NCI-H187 (cell line): ENCODE data around the gene KRT35.
A peak's percentile ranks its signal among the peaks of the same experiment; 100 is the strongest.

Experiments used
- DNase-seq, 2 experiments: peaks; one replicate each; lab custom pipeline; 2025; lab: John Stamatoyannopoulos, UW

Gene KRT35

DNA sequence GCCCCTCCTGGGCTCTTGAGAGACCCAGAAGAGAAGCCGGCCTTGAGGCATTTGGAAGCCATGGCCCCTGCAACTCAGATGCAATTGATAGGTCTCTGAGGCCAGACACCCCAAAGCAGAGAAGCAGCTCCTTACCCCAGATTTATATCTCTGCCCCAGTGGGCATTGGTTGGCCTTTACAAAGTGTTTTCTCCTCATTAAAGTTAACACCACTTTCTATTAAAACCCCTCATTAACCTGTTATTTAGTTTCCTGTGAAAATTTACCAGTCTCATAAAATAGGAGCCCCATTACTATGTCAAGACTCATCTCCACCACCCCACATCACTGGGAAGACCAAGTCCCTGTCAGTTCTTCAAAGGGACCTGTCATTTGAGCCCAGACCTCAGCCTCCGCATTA, at the start of gene KRT35:
Gene KRT35 (minus strand): TSS at position 116 of the 400 bp plus-strand sequence. CDS start 54 bp downstream, at position 62.
- DNase-seq = no peak

DNA sequence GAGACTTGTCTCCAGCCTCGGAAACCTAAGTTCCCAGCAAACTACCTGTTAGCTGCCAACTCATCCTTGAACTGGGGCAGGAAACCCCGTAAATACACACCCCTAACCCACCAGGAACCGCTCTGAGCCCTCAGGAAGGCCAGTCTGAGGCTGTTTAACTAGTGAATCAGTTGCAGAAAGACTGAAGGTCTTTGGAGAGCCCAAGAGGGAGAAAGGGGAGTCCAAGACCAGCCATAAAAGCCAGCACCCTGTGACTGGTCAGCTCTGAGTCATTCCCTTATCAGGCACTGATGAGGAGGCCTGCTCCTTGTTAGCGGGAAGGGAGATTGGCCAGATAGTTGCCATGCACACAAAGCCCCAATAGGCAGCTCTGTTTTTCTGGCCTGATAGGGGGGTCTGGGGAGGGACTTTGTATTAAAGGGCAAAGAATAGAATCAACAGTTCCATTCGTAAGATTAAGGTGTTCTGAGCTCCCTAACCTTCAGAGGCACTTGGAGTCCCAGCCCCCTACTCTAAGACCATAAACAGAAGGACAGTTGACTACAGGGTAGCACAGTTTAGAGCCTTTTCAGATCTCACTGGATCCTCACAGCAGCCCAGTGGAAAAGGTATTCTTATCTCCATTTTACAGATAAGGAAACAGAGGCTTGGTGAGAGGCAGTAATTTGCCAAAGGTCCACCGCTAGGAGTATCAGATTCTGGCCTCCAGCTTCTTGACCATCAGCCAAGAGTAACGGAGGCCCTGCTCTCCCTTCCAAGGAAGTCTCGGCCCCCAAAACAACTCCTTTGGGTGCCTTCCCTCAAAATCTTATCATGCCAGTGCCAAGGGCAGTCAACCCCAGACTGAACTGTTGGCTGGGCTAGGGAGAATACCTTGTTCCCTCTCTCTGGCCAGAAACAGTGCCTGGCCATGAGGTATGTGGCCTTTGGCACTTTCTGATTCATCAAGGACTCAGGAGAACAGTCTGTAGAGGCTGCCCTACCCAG, 49.4 kb upstream of the KRT35 start:
- no peak for DNase-seq

DNA sequence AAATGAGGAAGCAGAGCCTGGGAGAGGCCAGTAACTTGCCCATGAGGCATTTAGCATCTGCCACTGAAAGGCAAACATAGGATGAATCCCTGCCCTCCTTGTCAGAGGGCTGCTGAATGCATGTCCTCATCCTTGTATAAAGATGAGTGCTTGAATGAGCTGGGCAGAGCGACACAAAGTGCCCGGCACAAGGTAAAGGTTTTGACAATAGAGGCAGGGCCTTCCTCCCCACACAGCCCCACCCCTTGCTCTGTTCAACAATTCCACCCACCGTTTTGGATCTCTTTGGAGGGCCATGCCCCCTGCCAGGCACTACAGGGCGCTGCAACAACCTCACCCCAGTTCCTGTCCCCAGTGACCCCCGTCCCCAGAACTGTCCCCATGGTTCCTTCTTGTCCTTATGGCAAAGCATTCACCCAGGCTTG, 48.6 kb upstream of the KRT35 start:
- peak; percentile 16 to 69 for DNase-seq

DNA sequence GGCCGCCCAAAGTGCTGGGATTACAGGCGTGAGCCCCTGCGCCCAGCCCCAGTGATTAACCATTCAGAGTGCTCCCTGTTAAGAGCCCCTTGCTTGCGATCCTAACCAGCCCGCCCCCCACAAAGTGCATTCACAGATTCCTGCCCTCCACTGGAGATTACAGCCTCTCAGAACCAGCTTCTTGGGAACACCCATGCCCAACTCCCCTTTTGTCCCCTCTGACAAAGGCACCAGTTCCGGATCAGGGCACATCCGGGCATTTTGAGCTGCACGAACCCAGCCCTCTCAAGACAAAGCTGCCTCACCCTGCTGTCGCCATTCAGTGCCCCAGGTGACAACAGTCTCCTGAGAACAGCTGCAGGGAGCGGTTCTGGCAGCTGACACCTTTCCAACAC, 48.0 kb upstream of the KRT35 start:
- DNase-seq = peak; percentile 43 to 69

DNA sequence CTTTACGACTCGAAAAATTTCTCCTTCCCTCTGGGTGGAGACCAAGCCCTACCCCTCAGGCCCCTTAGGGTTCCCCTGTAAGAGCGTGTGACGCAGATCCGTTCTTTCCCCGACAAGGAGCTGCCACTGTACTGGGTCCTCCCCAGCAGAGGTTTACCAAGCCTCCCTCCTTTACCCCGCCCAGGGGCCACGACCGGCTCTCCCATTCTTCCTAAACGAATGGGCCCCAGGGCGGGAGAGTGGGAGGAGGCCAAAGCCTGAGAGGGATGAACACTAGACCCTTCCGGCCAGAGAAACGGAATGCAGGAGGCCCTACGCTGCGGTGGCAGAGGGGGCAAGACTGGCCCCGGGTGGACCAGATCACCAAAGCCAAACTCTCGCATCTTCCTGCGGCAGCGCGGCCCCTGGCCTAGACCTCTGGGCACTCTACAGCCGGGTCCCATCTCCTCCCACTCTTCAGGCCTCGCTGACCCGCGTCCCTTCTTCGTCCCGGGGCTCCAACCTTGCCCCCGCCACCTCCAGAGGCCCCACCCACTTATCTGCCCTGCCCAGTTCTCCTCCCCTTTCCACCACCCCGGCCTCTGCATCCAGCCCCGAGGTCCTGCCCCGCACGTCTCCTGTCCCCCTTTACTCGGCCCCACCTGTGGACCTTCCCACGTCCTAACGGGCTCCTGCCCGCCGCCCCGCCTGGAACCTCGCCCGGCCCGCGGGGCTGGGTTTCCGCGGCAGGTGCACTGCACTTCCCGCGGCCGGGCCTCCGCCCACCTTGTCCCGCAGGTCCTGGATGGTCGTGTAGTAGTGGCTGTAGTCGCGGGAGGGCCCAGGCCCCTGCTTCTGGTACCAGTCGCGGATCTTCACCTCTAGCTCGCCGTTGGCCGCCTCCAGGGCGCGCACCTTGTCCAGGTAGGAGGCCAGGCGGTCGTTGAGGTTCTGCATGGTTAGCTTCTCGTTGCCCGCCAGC, 46.4 kb upstream of the KRT35 start:
- DNase-seq = no peak

DNA sequence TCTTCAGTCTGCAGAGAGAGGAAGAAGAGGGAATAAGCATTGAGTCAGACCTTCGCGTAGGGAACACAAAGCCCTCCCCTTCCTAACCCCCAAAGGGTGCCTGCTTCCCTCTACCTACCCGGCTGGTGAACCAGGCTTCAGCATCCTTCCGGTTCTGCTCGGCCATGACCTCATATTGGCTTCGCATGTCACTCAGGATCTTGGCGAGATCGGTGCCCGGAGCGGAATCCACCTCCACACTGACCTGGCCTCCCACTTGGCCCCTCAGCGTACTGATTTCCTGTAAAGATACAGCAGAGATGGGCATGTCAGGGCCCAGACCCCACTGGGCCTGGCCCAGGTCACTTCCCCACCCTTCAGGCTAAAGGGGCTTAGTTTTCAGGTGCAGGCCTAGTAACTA, 43.3 kb upstream of the KRT35 start:
- no peak for DNase-seq

DNA sequence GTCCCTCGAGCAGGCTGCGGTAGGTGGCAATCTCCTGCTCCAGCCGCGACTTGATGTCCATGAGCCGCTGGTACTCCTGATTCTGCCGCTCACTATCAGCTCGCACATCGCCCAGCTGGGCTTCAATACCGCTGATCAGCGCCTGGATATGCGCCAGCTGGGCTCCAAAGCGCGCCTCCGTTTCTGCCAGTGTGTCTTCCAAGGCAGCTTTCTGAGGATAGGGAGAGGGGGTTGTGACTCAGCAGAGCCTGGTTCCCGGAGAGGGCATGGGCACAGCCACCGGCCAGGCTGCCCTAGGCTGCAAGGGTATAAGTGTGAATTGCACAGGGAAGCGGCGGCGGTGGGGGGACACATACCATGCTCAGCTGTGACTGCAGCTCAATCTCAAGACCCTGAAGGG, 42.8 kb upstream of the KRT35 start:
- no peak for DNase-seq

DNA sequence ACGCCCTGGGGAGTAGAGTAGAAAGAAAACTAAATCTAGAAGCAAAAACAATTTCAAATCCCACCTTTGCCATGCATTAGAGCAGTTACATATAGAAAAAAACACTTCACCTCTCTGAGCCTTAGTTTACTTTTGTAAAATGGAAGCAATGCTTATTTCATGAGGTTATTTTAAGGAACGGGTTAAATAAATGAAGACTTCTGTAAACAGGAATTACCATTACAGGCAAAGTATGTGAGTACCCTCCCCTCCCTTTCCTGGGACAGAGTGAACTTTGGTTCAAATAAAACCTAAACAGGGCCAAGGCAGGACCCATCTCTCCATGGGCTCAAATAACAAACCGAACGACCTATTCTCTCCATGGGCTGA, 42.3 kb upstream of the KRT35 start:
- no peak for DNase-seq

DNA sequence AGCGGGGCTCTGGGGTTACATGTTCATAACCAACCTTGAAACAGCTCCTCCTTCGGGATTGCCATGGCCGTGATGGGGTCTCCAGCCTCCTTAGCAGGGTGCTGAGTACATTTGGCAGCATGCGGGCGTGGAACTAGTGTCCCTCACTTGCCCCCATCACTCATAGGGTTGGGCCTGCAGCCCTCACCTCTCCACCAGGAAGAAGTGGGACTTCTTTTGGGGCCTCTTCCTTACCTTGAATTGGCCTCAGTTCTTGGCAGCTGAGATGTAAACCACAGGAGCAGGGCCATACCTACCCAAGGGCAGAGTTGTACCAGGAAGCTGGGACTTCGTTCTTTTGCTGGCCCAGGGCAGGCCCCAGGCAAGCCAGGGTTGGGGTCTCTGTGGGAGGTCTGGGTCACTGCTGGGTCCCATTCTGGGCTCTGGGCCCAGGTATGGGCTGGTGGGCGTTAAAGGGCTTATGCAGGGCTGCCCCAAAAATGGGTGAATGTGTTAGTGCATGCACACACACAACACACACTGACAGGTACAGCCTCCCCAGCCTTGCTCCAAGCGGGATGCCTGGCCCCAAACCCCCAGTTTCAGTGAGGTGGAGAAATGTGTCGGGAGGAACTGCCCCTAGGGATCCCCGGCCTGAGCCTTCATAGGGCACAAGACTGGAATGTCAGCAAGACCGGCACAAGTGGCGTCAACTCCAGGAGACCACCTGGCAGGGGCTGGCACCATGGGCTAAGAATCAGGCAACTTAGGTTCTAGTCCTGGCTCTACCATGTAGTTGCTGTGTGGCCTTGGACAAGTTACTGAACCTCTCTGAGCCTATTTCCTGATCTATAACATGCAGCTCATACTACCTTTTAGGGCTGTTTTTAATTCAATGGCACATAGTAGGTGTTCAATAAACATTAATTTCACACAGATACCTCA, 41.6 kb upstream of the KRT35 start:
- no peak for DNase-seq

DNA sequence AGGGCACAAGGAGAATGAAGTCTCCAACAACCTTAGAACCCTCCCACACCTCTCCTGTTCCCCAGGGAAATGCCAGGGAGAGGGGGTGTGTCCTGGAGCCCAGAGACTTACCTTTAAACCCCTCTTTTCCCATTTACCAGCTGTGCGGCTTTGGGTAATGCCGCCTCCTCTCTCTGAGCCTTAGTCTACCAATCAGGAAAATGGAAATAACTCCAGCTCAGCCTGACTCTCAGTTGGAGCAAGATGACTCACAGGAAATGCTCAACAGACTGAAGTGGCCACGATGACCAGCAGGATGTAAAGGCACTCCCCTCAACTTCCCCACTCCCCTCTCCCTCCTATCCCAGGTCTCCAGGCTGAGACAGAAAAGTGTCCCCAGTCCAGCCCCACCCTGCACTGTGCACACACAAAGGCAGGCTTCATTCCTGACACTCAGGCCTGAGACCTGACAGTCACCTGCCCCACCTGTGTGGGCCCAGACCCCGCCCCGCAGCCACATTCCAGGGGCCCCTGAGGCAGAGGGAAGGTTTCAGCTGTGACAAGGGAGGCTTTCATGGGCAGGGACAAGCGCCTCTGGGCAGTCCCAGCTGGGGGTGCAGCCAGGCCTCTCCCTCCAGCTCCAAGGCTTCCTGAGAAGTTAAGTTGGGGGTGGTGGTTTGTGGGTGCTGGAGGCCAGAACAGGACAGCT, 40.8 kb upstream of the KRT35 start:
- DNase-seq = no peak

DNA sequence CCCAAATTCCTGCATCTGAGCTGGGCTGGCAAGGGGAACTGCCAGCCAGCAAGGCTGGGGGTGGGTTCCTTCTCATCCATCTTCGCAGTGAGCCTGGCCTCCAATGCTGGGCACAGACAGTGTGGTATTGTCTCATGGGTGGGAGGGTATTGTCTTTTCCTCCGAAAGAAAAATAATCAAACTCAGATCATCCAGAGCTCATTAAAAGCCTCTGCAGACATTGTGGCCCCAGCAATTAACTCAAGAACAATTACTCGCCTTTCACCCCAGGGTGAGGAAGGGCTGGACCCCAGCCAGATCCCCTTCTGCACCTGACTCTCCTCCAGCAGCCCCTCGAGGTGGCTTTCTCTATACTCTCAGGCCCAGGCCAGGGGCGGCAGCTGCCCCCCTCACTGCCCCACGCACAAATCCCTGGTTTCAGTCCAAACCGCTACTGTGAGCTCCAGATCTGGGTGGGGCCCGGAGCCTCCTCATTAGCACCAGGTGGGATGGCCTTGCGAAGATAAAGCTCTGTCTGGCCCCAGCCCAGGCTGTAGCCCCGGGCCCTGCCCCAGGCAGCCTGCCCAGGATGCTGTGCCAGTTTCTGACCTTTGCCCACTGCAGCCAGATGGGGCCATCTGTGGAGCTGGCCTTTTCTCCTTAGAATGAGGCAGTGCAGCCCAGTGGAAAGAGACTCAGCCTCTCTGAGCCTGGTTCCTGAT, 40.0 kb upstream of the KRT35 start:
- no peak for DNase-seq

DNA sequence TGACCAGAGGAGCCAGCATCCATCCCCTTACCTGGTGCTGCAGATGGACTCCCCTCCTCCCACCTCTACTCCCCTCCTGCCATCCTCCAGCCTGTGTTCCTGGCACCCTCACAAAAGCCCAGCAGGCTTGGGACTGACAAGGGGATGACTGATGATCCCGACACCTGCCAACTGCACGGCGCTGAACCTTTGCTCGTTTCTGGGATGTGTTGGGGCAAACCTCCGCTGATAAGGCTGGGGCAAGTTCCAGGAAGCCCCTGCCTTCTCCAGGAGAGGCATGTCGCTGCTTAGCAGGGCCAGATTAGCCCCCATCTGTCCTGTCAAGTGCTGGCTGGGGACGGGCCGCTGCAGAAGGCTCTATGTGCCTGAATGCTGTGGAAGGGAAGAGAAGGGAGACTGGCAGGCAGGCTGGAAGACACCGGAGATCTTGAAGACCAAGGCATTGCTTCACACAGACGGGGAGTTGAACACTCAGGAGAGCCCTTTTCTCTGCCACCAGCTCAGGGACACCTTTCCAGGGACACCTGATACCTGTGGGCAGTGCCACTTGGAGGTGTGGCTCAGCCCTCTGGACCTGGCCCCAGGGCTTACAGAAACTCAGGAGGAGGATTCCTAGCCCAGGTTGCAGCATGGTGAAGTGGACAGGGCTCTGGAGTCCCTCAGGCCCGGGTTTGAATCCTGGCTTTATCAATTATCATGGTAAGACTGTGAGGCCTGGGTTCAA, 38.7 kb upstream of the KRT35 start:
- DNase-seq = no peak

DNA sequence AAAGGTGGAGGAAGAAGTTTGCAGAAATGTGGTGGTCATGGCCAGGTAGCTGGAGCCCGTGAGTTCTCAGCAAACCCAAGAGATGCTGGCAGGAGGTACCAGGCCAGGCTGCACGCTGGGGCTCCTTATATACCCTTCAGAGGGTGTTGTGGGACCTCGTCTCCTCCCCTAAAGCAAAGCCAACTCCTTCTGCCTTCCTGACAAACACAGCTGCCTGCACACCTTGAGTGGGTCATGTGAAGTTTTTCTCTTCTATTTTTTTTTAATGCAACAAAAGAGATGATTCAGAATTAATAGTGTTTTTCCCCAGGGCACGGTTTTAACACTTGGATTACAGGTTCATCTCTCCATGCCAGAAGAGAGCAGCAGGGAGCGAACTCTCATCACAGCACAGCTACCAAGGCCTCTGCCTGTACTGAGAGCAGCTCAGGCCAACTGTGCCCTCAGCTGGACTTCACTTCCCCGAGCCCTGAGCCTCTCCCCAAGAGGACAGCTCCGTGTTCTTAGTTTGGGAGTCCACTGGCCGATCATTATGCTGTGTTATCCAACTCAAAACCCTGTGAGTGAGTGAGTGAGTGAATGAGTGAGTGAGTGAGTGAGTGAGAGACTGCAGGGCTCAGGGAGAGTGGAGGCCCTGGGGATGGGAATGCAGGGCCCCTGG, 38.0 kb upstream of the KRT35 start, which contains the start of gene KRT15:
Gene KRT15 (minus strand): TSS at position 102 of the 661 bp plus-strand sequence. CDS start 63 bp downstream, at position 39.
- no peak for DNase-seq

DNA sequence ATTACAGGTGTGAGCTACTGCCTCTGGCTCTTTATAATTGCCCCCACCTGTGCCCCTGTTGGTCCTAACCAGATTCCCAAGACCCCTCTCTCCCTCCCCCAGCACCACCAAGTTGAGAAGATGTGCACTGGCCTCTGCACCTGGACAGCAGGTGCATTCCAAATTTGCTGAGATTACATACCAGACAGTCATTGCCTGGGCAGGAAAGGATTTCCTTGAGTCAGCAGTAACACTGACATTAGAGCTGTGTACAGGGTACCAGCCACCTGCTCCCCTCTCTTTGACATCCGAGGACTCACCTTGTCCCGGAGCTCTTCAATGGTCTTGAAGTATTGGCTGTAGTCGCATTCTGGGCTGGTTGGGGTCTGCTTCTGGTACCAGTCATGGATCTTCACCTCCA, 37.1 kb upstream of the KRT35 start:
- DNase-seq = no peak

DNA sequence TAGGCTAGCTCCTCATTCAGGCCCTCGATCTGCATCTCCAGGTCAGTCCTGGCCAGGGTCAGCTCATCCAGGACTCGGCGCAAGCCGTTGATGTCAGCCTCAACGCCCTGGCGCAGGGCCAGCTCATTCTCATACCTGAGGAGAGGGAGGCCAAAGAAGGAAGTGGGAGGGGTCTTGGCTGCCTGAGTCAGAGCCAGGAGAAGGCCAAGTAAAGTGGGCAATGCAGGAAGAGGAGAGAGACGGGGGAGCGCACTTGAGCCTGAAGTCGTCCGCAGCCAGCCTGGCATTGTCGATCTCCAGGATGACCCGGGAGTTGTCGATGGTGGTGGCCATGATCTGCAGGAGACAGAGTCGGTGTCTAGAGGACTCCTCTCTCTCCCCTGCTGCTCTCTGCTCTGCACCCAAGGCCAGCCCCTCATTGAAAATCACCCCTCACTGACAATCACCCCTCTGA, 35.9 kb upstream of the KRT35 start:
- no peak for DNase-seq

DNA sequence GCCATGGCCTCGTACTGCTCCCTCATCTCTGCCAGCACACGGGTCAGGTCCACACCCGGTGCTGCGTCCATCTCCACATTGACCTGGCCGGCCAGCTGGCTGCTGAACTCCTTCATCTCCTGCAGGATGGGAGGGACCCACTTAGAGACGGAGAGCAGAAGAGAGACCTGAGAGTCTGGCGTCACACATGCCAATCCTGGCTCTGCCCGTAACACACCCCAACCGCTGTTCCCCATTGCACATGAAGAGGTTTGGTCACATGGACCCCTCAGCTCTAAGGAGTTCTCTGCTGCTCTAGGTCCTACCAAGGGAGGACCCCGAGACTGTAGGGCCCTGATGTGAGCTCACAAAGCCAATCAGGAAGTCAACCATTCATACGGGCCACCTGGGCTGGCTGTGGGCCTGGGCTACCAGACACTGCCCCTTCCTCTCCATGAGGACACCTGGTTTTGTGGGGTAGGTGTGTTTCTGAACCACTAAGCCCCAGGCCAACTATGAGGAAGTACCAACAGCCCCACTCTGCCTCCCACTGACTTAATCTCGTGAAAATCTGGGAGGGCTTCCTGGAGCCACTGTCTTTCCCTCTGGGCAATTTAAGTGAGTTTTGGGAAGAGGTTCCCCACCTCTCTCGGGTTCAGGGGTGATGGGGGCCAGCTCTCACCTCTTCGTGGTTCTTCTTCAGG, 35.3 kb upstream of the KRT35 start:
- no peak for DNase-seq

DNA sequence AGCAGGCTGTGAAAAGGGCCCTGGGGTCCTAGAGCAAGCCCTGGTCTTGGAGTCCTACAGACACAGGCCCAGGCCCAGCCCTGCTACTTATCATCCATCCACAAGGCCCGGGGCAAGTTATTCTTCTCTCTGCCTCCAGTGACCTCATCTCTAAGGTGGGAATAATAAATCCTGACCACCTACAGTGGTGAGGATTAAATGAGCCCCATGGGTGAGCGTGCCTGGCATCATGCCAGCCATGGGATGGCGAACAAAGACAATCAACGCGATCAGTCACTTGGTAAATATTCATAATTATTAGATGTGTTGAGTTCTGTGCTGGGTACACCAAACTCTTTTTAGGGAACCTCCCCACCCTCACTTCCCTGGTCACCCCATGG, 32.2 kb upstream of the KRT35 start:
- no peak for DNase-seq

DNA sequence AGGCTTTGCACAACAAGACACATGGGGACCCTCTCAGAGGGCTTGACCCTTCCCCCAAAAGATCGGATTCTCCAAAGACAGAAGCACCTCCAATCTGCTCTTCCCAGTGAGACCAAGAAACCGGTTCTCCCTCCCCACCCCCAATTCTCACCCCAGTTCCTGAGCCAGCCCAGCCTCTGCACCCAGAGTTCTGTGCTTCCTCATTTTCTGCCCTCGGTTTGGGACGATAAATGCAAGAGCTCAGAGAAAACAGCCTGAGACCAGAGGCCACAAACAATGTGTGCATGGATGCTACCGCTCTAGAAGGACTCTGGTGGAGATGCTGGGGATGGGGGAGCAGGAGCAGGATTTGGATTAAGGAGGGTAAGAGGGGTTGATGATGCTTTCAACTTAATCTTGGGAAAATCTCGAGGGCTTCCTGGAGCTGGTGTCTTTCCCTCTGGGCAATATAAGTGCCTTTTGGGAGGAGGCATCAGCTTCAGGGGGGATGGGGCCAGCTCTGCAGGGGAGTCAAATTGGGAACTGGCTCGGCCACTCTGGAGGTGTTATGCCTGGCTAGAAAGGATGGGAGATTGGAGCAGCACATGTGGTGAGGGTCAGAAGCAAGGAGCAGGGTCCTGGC, 31.7 kb upstream of the KRT35 start:
- DNase-seq = no peak
